Panc1 (cell line): ENCODE data around the gene GCK. TPM values are rescaled to one million over a fixed set of nuclear protein-coding genes. Genes with fewer than 3 reads are reported as not detected.

Experiments
- ATAC-seq: fragments of 200-7000 bp; cut with Tn5 transposase; 2 replicates; pipeline ENCODE4 v1.9.1; 2020; ENCODE audit warnings: mild to moderate bottlenecking, moderate library complexity
- BruUV-seq: library from RNA; stranded (reverse); fragments of 400-500 nt; replicated peaks from 2 replicates; lab custom pipeline; 2021; lab: Mats Ljungman, UMichigan
- CTCF ChIA-PET: fragments of 300-600 bp; sonication (Branson Sonifier 250); formaldehyde crosslinking; loops from one replicate; lab custom pipeline; 2022; ENCODE audit warnings: antibody characterized with exemption; lab: Charles Lee
- POLR2A ChIA-PET: fragments of 300-600 bp; sonication (Branson Sonifier 250); formaldehyde crosslinking; loops from one replicate; lab custom pipeline; 2022; ENCODE audit warnings: antibody characterized with exemption; lab: Charles Lee
- DNase-seq: peaks from one replicate; pipeline ENCODE4 v3.0.0-alpha.2; 2010; ENCODE audit warnings: low read depth, low spot score
- H3K27ac ChIP-seq: 2 replicates; pipeline ENCODE4 v1.5.1; 2011; ENCODE audit warnings: mild to moderate bottlenecking, low read length, inconsistent platforms
- H3K27me3 ChIP-seq: fragments of 200-500 bp; sonication (Bioruptor generic); 2 replicates; pipeline ENCODE4 v1.6.0; 2014; ENCODE audit warnings: low read length, inconsistent platforms; ENCODE audit not compliant: control insufficient read depth, insufficient read depth
- H3K36me3 ChIP-seq: fragments of 200-500 bp; sonication (Bioruptor generic); 2 replicates; pipeline ENCODE4 v1.5.1; 2014; ENCODE audit warnings: inconsistent platforms, mild to moderate bottlenecking, low read length, moderate library complexity; ENCODE audit not compliant: control insufficient read depth, insufficient read depth
- H3K4me1 ChIP-seq: 2 replicates; pipeline ENCODE4 v1.5.1; 2011; ENCODE audit warnings: inconsistent platforms, mild to moderate bottlenecking, low read length, moderate library complexity; ENCODE audit not compliant: control insufficient read depth, insufficient read depth
- H3K4me3 ChIP-seq, 2 experiments: 2 replicates each; pipeline ENCODE4 v1.5.1; 2011 to 2012; ENCODE audit warnings: low read depth in 2 of 2, low read length in 2 of 2, mild to moderate bottlenecking in 2 of 2, inconsistent platforms in 1 of 2, moderate library complexity in 1 of 2
- H3K9me3 ChIP-seq: fragments of 200-500 bp; sonication (Bioruptor generic); 2 replicates; pipeline ENCODE4 v1.5.1; 2014; ENCODE audit warnings: low read depth, mild to moderate bottlenecking, inconsistent platforms, low read length, moderate library complexity; ENCODE audit not compliant: control insufficient read depth, insufficient read depth
- POLR2AphosphoS5 ChIP-seq: IDR thresholded peaks from 2 replicates; pipeline ENCODE4 v1.6.1; 2012; ENCODE audit warnings: mild to moderate bottlenecking, low read depth, low read length, moderate library complexity
- REST ChIP-seq, 2 experiments: IDR thresholded peaks; 2 replicates each; pipeline ENCODE4 v1.6.1; 2011 to 2012; ENCODE audit warnings: low read depth in 2 of 2, control low read depth in 1 of 2, low read length in 1 of 2, mild to moderate bottlenecking in 1 of 2, moderate library complexity in 1 of 2; ENCODE audit not compliant: insufficient read depth in 1 of 2
- SIN3A ChIP-seq: IDR thresholded peaks from 2 replicates; pipeline ENCODE4 v1.6.1; 2012; ENCODE audit warnings: low read depth, mild to moderate bottlenecking, low read length, moderate library complexity, borderline replicate concordance; ENCODE audit not compliant: insufficient read depth
- TCF7L2 ChIP-seq: IDR thresholded peaks from 2 replicates; pipeline ENCODE4 v1.6.1; 2011; ENCODE audit warnings: mild to moderate bottlenecking, low read depth, low read length, inconsistent platforms
- in situ Hi-C: cut with HindIII; loops from 2 replicates; pipeline ENCODE4 v1.10.0; 2016; ENCODE audit warnings: low sequenced_read_pairs, low pct_unique_long_range_greater_than_20kb
- intact Hi-C: fragments of 100-400 bp; cut with micrococcal nuclease; formaldehyde crosslinking; loops from one replicate; pipeline ENCODE4 v1.10.0; 2022; ENCODE audit not compliant: unreplicated experiment
- total RNA-seq: library from RNA; stranded (reverse); gene quantifications from one replicate; pipeline ENCODE4 v1.2.1, GENCODE V29; 2021; ENCODE audit not compliant: unreplicated experiment
- TF ChIP-seq, protein P1 (sequence below): fragments of 450-650 bp; IDR thresholded peaks from 2 replicates; pipeline ENCODE4 v1.5.1; 2017; ENCODE audit warnings: mild to moderate bottlenecking

GCK gene
- total RNA-seq, 1 experiment from 2014 or later, result 0.36 TPM

- TF ChIP-seq, protein P1, sequence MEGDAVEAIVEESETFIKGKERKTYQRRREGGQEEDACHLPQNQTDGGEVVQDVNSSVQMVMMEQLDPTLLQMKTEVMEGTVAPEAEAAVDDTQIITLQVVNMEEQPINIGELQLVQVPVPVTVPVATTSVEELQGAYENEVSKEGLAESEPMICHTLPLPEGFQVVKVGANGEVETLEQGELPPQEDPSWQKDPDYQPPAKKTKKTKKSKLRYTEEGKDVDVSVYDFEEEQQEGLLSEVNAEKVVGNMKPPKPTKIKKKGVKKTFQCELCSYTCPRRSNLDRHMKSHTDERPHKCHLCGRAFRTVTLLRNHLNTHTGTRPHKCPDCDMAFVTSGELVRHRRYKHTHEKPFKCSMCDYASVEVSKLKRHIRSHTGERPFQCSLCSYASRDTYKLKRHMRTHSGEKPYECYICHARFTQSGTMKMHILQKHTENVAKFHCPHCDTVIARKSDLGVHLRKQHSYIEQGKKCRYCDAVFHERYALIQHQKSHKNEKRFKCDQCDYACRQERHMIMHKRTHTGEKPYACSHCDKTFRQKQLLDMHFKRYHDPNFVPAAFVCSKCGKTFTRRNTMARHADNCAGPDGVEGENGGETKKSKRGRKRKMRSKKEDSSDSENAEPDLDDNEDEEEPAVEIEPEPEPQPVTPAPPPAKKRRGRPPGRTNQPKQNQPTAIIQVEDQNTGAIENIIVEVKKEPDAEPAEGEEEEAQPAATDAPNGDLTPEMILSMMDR, result no peak
- TF ChIP-seq POLR2AphosphoS5 (no peak), TCF7L2 (no peak), REST (IDR thresholded peaks at IDR 0.05; ENCODE audit: insufficient read depth in 1 of 2, low read depth in 2 of 2, low read length in 1 of 2) (no peak), SIN3A (no peak)
- no peak overlapping the region for H3K27ac ChIP-seq
- DNase-seq, result no peak
- H3K4me3 ChIP-seq, result no peak overlapping the region
- peak; percentile 14; the same call in 1 of the 2 replicates for ATAC-seq
- H3K4me1 ChIP-seq, result no peaks in the 10 kb centered on the region
- no peaks in the 10 kb centered on the region for H3K9me3 ChIP-seq
- intact Hi-C loops, result no loop called here
- in situ Hi-C loops, result no loop called here
- POLR2A ChIA-PET, result no interaction called here
- H3K36me3 ChIP-seq, result no peaks in the 10 kb centered on the region
- no peaks in the 10 kb centered on the region for H3K27me3 ChIP-seq
- CTCF ChIA-PET, result no interaction called here
- BruUV-seq, result no TSS peak
Observed at GRCh38 chr7:44227911-44228310, 38.7 kb upstream of the GCK start.

DNA sequence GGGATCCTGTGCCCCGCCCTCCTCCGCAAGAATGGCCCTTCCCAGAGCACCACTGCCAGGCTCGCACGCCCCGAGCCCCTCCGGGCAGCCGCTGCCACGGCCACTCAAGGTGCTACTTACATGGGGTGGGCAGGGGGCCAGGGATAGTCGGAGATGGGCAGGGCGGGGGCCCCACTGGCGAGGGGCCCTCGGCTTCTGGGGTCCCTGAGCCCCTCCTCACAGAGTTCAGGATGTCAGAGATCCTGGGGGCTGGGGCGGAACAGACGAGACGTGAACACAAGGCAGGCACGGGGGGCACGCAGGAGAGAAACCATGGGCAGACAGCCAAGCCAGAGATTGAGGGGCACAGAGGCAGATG is 37.1 kb upstream of the GCK start:
- TF ChIP-seq SIN3A, result no peak
- TF ChIP-seq REST (IDR thresholded peaks at IDR 0.05; ENCODE audit: insufficient read depth in 1 of 2, low read depth in 2 of 2, low read length in 1 of 2), result no peak
- TF ChIP-seq, protein P1, result no peak
- no peak for TF ChIP-seq POLR2AphosphoS5

More for the DNA sequence above, 37.1 kb upstream of the GCK start:
- Histone ChIP-seq H3K27me3 (no peaks in the 10 kb centered on the region), H3K36me3 (no peaks in the 10 kb centered on the region), H3K4me1 (no peaks in the 10 kb centered on the region), H3K9me3 (no peaks in the 10 kb centered on the region), H3K4me3 (no peak overlapping the region), H3K27ac (no peak overlapping the region)
- ChIA-PET CTCF (no interaction called here), POLR2A (no interaction called here)
- ATAC-seq, result no peak
- BruUV-seq, result no TSS peak
- no peak for DNase-seq
- intact Hi-C loops (no loop called here), in situ Hi-C loops (no loop called here)
